Measurements from ENCODE around the gene TERC. TPM values are rescaled to one million over a fixed set of nuclear protein-coding genes. Genes with fewer than 3 reads are reported as not detected.

Gene TERC
- polyA plus RNA-seq, 1 donor from 2014 or later, result not detected

DNA sequence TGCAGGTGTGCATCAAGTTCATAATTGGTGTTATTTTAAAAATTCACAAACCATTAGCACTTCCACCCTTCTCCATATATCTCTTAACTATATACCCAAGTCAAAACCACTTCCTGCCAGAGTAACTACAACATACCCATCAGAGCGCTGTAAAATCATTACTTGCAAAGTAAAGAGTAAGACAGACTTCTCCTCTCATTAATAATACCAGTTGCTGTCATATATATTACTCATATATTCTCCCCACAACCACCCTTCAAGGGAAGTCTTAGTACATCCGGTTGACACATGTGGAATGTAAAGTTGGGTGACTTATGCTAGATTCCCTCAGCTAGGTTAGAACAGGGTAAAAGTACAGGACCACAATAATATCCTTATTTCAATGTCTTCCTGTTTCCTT lies 5.6 kb downstream of the TERC start:
- H3K79me2 ChIP-seq (replicated peaks; ENCODE audit: insufficient read depth, low read length), result no peaks in the 10 kb centered on the region
- H3K4me2 ChIP-seq (ENCODE audit: low read length), result no peak overlapping the region
- no peaks in the 10 kb centered on the region for H3F3A ChIP-seq (ENCODE audit: insufficient read depth, low read length, poor library complexity, severe bottlenecking)
- no peak overlapping the region for H2AFZ ChIP-seq (ENCODE audit: low read depth, low read length)
- no peak overlapping the region for H3K27ac ChIP-seq (ENCODE audit: low read length)
- no peaks in the 10 kb centered on the region for H3K9me2 ChIP-seq (ENCODE audit: insufficient read depth, low read length)
- no peak overlapping the region for H3K4me3 ChIP-seq (ENCODE audit: low read length)
- no peak overlapping the region for H3K9ac ChIP-seq (ENCODE audit: low read length)
- H3K36me3 ChIP-seq (ENCODE audit: insufficient read depth, low read length), result no peaks in the 10 kb centered on the region
- H3K9me3 ChIP-seq (ENCODE audit: low read length), result no peaks in the 10 kb centered on the region
- peaks cover under 1% of the 10 kb centered on the region for H3K27me3 ChIP-seq (ENCODE audit: insufficient read depth, low read depth, low read length)
- TF ChIP-seq POLR2AphosphoS5 (IDR thresholded peaks at IDR 0.05), result no peak
- no peak for TF ChIP-seq TAF1 (IDR thresholded peaks at IDR 0.05; ENCODE audit: low read depth)
- TF ChIP-seq RAD21 (conservative IDR thresholded peaks at IDR 0.05), result no peak
- TF ChIP-seq CTCF (IDR thresholded peaks at IDR 0.05; ENCODE audit: poor library complexity, severe bottlenecking), result no peak
- TF ChIP-seq EP300 (conservative IDR thresholded peaks at IDR 0.05; ENCODE audit: poor library complexity, severe bottlenecking), result no peak
- TF ChIP-seq, protein P1, sequence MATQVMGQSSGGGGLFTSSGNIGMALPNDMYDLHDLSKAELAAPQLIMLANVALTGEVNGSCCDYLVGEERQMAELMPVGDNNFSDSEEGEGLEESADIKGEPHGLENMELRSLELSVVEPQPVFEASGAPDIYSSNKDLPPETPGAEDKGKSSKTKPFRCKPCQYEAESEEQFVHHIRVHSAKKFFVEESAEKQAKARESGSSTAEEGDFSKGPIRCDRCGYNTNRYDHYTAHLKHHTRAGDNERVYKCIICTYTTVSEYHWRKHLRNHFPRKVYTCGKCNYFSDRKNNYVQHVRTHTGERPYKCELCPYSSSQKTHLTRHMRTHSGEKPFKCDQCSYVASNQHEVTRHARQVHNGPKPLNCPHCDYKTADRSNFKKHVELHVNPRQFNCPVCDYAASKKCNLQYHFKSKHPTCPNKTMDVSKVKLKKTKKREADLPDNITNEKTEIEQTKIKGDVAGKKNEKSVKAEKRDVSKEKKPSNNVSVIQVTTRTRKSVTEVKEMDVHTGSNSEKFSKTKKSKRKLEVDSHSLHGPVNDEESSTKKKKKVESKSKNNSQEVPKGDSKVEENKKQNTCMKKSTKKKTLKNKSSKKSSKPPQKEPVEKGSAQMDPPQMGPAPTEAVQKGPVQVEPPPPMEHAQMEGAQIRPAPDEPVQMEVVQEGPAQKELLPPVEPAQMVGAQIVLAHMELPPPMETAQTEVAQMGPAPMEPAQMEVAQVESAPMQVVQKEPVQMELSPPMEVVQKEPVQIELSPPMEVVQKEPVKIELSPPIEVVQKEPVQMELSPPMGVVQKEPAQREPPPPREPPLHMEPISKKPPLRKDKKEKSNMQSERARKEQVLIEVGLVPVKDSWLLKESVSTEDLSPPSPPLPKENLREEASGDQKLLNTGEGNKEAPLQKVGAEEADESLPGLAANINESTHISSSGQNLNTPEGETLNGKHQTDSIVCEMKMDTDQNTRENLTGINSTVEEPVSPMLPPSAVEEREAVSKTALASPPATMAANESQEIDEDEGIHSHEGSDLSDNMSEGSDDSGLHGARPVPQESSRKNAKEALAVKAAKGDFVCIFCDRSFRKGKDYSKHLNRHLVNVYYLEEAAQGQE (IDR thresholded peaks at IDR 0.05; ENCODE audit: borderline replicate concordance), result no peak
- TF ChIP-seq SMC3 (conservative IDR thresholded peaks at IDR 0.05; ENCODE audit: poor library complexity), result no peak
- TF ChIP-seq EZH2 (IDR thresholded peaks at IDR 0.05; ENCODE audit: borderline replicate concordance, insufficient read depth, low read length, poor library complexity, severe bottlenecking), result no peak
- TF ChIP-seq MXI1 (conservative IDR thresholded peaks at IDR 0.05; ENCODE audit: poor library complexity, severe bottlenecking), result no peak
- H4K20me1 ChIP-seq (ENCODE audit: insufficient read depth), result no peaks in the 10 kb centered on the region

- no peaks in the 10 kb centered on the region for H3K9me3 ChIP-seq (ENCODE audit: low read length)
- no peaks in the 10 kb centered on the region for H3F3A ChIP-seq (ENCODE audit: insufficient read depth, low read length, poor library complexity, severe bottlenecking)
- no peaks in the 10 kb centered on the region for H3K27me3 ChIP-seq (ENCODE audit: insufficient read depth, low read depth, low read length)
- no peak overlapping the region for H2AFZ ChIP-seq (ENCODE audit: low read depth, low read length)
- no peak overlapping the region for H3K4me3 ChIP-seq (ENCODE audit: low read length)
- no peaks in the 10 kb centered on the region for H3K79me2 ChIP-seq (replicated peaks; ENCODE audit: insufficient read depth, low read length)
- H3K27ac ChIP-seq (ENCODE audit: low read length), result no peak overlapping the region
- no peak overlapping the region for H3K9ac ChIP-seq (ENCODE audit: low read length)
- no peak for TF ChIP-seq MXI1 (conservative IDR thresholded peaks at IDR 0.05; ENCODE audit: poor library complexity, severe bottlenecking)
- TF ChIP-seq POLR2AphosphoS5 (IDR thresholded peaks at IDR 0.05), result no peak
- no peak for TF ChIP-seq RAD21 (conservative IDR thresholded peaks at IDR 0.05)
- TF ChIP-seq, protein P1 (IDR thresholded peaks at IDR 0.05; ENCODE audit: borderline replicate concordance), result no peak
- no peak for TF ChIP-seq TAF1 (IDR thresholded peaks at IDR 0.05; ENCODE audit: low read depth)
- no peak for TF ChIP-seq EP300 (conservative IDR thresholded peaks at IDR 0.05; ENCODE audit: poor library complexity, severe bottlenecking)
- no peak for TF ChIP-seq CTCF (IDR thresholded peaks at IDR 0.05; ENCODE audit: poor library complexity, severe bottlenecking)
- TF ChIP-seq SMC3 (conservative IDR thresholded peaks at IDR 0.05; ENCODE audit: poor library complexity), result no peak
- no peak for TF ChIP-seq EZH2 (IDR thresholded peaks at IDR 0.05; ENCODE audit: borderline replicate concordance, insufficient read depth, low read length, poor library complexity, severe bottlenecking)
- no peaks in the 10 kb centered on the region for H3K9me2 ChIP-seq (ENCODE audit: insufficient read depth, low read length)
- H4K20me1 ChIP-seq (ENCODE audit: insufficient read depth), result no peaks in the 10 kb centered on the region
- no peak overlapping the region for H3K4me2 ChIP-seq (ENCODE audit: low read length)
- no peaks in the 10 kb centered on the region for H3K36me3 ChIP-seq (ENCODE audit: insufficient read depth, low read length)
Measured at GRCh38 chr3:169758359-169758994, 6.4 kb downstream of the TERC start.
